Astrocyte (in vitro differentiated cells and primary cell): ENCODE results near the gene USP36. TPM values are rescaled to one million over a fixed set of nuclear protein-coding genes. Genes with fewer than 3 reads are reported as not detected.

Experiments used
- DNase-seq: peaks from one replicate; pipeline ENCODE4 v3.0.0-alpha.2; 2010; ENCODE audit warnings: low read depth
- FAIRE-seq: peaks from 2 replicates; lab custom pipeline; 2011; peaks lifted over from hg19 to GRCh38; lab: Jason Lieb, UNC
- H2AFZ ChIP-seq: 2 replicates; pipeline ENCODE4 v1.6.0; 2012; ENCODE audit warnings: low read depth, low read length, inconsistent platforms
- H3K27ac ChIP-seq: 2 replicates; pipeline ENCODE4 v1.5.1; 2011; ENCODE audit warnings: low read depth, low read length, inconsistent platforms
- H3K27me3 ChIP-seq: 2 replicates; pipeline ENCODE4 v1.6.0; 2011; ENCODE audit warnings: low read length, inconsistent platforms; ENCODE audit not compliant: insufficient read depth
- H3K36me3 ChIP-seq: 2 replicates; pipeline ENCODE4 v1.5.1; 2011; ENCODE audit warnings: low read length, inconsistent platforms; ENCODE audit not compliant: insufficient read depth
- H3K4me1 ChIP-seq: 2 replicates; pipeline ENCODE4 v1.5.1; 2011; ENCODE audit warnings: low read length, inconsistent platforms; ENCODE audit not compliant: insufficient read depth
- H3K4me2 ChIP-seq: 2 replicates; pipeline ENCODE4 v1.6.0; 2012; ENCODE audit warnings: low read length, inconsistent platforms
- H3K4me3 ChIP-seq: 2 replicates; pipeline ENCODE4 v1.5.1; 2011; ENCODE audit warnings: low read depth, mild to moderate bottlenecking, low read length, inconsistent platforms; ENCODE audit not compliant: insufficient read depth
- H3K79me2 ChIP-seq: 2 replicates; pipeline ENCODE4 v1.6.0; 2012; ENCODE audit warnings: mild to moderate bottlenecking, low read length, inconsistent platforms; ENCODE audit not compliant: insufficient read depth
- H3K9ac ChIP-seq: 2 replicates; pipeline ENCODE4 v1.6.0; 2012; ENCODE audit warnings: mild to moderate bottlenecking, low read length, inconsistent platforms
- H3K9me3 ChIP-seq: 2 replicates; pipeline ENCODE4 v1.5.1; 2012; ENCODE audit warnings: low read depth, mild to moderate bottlenecking, low read length, inconsistent platforms; ENCODE audit not compliant: insufficient read depth
- H4K20me1 ChIP-seq: 2 replicates; pipeline ENCODE4 v1.6.0; 2012; ENCODE audit warnings: low read length, inconsistent platforms; ENCODE audit not compliant: insufficient read depth
- H3K27ac Mint-ChIP-seq: one replicate; pipeline ENCODE4 v1.8.0; 2021; ENCODE audit warnings: mild to moderate bottlenecking, mixed read lengths; ENCODE audit not compliant: unreplicated experiment
- H3K27me3 Mint-ChIP-seq: one replicate; pipeline ENCODE4 v1.8.0; 2021; ENCODE audit warnings: low read depth, mixed read lengths; ENCODE audit not compliant: unreplicated experiment
- H3K36me3 Mint-ChIP-seq: one replicate; pipeline ENCODE4 v1.8.0; 2021; ENCODE audit warnings: low read depth, mixed read lengths; ENCODE audit not compliant: unreplicated experiment
- H3K4me1 Mint-ChIP-seq: one replicate; pipeline ENCODE4 v1.8.0; 2021; ENCODE audit warnings: low read depth, mixed read lengths; ENCODE audit not compliant: unreplicated experiment
- H3K4me3 Mint-ChIP-seq: one replicate; pipeline ENCODE4 v1.8.0; 2021; ENCODE audit warnings: mild to moderate bottlenecking, moderate library complexity, mixed read lengths; ENCODE audit not compliant: unreplicated experiment
- H3K9me3 Mint-ChIP-seq: one replicate; pipeline ENCODE4 v1.8.0; 2021; ENCODE audit warnings: mild to moderate bottlenecking, mixed read lengths; ENCODE audit not compliant: unreplicated experiment
- EZH2 ChIP-seq: IDR thresholded peaks from 2 replicates; pipeline ENCODE4 v1.6.1; 2012; ENCODE audit warnings: mild to moderate bottlenecking, low read length, inconsistent platforms; ENCODE audit not compliant: insufficient read depth
- total RNA-seq: library from RNA; stranded (reverse); gene quantifications from 2 replicates; pipeline ENCODE4 v1.2.1, GENCODE V29; 2021
- TF ChIP-seq, protein P1 (sequence below): IDR thresholded peaks from 2 replicates; pipeline ENCODE4 v1.5.1; 2011; ENCODE audit warnings: low read depth, mild to moderate bottlenecking, inconsistent platforms, low read length, moderate library complexity; ENCODE audit not compliant: insufficient read depth

The USP36 gene
- total RNA-seq, 1 donor from 2014 or later: 51.0 TPM

DNA sequence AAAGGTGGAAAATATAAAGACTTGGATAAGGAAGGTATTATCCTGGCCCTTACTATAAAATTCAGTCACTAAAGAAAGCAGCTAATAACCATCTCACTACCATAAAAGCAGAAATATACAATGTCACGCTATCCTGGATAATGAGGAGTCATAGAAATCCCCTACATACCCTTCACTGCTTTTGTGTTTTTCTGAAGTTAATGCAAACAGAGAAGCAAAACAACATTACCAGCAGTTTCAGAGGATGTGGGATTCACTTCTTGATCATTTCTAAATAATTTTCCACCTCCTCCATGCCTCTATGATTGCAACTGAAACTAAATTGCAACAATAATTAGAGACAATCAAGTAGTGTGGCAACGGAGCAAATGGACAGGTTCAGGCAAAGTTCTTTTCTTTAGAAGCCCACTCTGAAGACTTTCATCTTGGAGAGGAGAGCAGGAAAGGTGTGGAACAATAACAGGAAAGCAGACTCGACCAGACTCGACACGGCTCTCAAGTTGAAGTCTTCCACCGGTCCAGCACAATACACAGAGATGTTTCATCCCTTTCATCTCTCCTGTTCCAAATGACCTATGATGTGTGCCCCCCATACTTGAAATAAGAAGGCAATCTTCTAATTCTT, 68.7 kb downstream of the USP36 start:
- peaks cover 9% of the 10 kb centered on the region for H3K4me1 Mint-ChIP-seq
- no peak overlapping the region for H3K27ac ChIP-seq
- no peak overlapping the region for H3K4me3 Mint-ChIP-seq
- H3K36me3 ChIP-seq: no peaks in the 10 kb centered on the region
- H3K27me3 ChIP-seq: no peaks in the 10 kb centered on the region
- no peak for FAIRE-seq
- no peaks in the 10 kb centered on the region for H3K9me3 Mint-ChIP-seq
- H3K9me3 ChIP-seq: no peaks in the 10 kb centered on the region
- DNase-seq: no peak
- H3K4me2 ChIP-seq: no peak overlapping the region
- H3K27me3 Mint-ChIP-seq: no peaks in the 10 kb centered on the region
- H3K79me2 ChIP-seq: peaks cover 68% of the 10 kb centered on the region
- no peak overlapping the region for H3K9ac ChIP-seq
- no peak overlapping the region for H2AFZ ChIP-seq
- H3K36me3 Mint-ChIP-seq: peaks cover 6% of the 10 kb centered on the region
- H3K27ac Mint-ChIP-seq: no peak overlapping the region
- no peak for TF ChIP-seq EZH2
- TF ChIP-seq, protein P1, sequence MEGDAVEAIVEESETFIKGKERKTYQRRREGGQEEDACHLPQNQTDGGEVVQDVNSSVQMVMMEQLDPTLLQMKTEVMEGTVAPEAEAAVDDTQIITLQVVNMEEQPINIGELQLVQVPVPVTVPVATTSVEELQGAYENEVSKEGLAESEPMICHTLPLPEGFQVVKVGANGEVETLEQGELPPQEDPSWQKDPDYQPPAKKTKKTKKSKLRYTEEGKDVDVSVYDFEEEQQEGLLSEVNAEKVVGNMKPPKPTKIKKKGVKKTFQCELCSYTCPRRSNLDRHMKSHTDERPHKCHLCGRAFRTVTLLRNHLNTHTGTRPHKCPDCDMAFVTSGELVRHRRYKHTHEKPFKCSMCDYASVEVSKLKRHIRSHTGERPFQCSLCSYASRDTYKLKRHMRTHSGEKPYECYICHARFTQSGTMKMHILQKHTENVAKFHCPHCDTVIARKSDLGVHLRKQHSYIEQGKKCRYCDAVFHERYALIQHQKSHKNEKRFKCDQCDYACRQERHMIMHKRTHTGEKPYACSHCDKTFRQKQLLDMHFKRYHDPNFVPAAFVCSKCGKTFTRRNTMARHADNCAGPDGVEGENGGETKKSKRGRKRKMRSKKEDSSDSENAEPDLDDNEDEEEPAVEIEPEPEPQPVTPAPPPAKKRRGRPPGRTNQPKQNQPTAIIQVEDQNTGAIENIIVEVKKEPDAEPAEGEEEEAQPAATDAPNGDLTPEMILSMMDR: no peak
- H4K20me1 ChIP-seq: peaks cover 63% of the 10 kb centered on the region
- H3K4me3 ChIP-seq: no peak overlapping the region
- no peaks in the 10 kb centered on the region for H3K4me1 ChIP-seq

DNA sequence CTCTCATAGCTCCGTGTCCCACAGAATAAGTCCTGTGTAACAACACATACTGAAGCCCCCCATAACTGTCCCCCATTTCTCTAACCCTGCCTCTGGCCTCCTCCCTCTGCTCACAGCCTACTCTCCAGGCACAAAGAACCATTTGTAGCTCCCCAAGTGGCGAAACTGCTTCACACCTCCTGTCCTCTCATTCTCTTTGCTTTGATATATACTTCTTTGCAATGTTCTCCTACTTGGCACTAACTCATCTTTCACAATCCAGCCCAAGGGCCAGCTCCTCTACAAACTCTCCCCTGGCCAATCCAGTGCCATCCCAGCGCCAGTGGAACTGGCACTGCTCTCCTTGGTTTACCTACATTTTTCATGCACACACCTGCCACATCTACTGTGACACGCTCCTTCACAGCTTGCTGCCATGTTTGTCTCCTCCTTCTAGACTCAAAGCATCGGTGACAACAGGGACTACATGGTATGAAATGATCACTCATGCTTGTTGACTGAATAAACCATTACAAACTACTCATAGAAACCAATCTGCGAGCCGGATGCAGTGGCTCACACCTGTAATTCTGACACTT, 71.3 kb downstream of the USP36 start:
- TF ChIP-seq, protein P1: no peak
- TF ChIP-seq EZH2: no peak
- FAIRE-seq (no peak), DNase-seq (no peak)
- Mint-ChIP-seq H3K27ac (no peak overlapping the region), H3K4me1 (peaks cover 2% of the 10 kb centered on the region), H3K4me3 (no peak overlapping the region), H3K36me3 (peaks cover 8% of the 10 kb centered on the region), H3K27me3 (no peaks in the 10 kb centered on the region), H3K9me3 (no peaks in the 10 kb centered on the region)
- Histone ChIP-seq H3K4me3 (no peak overlapping the region), H3K79me2 (peaks cover 76% of the 10 kb centered on the region), H3K4me1 (no peaks in the 10 kb centered on the region), H3K9me3 (no peaks in the 10 kb centered on the region), H4K20me1 (peaks cover 71% of the 10 kb centered on the region), H3K27ac (no peak overlapping the region), H3K27me3 (no peaks in the 10 kb centered on the region), H3K36me3 (no peaks in the 10 kb centered on the region), H3K4me2 (no peak overlapping the region), H3K9ac (no peak overlapping the region), H2AFZ (no peak overlapping the region)

DNA sequence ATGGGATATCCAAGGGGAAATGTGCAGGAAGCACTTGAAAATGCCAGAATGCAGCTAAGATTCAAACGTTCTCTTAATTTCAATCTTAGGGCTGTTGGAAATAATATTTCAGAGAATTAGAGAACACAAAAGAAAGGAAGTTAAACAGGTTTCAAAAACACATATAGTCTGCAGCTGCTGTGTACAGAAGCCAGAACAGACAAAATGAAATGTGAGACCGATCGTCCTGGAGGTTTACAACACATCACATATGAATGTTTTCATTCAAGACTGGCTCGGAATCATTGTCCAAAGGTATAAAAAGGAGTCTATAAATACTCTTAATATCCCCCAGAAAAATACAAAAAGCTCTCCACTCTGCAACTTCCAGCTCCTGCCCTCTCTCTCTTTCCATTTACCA, 72.8 kb downstream of the USP36 start:
- Mint-ChIP-seq H3K9me3 (no peaks in the 10 kb centered on the region), H3K36me3 (peaks cover 8% of the 10 kb centered on the region), H3K4me1 (peaks cover 6% of the 10 kb centered on the region), H3K27me3 (no peaks in the 10 kb centered on the region), H3K4me3 (no peak overlapping the region), H3K27ac (no peak overlapping the region)
- Histone ChIP-seq H4K20me1 (peaks cover 70% of the 10 kb centered on the region), H3K4me1 (no peaks in the 10 kb centered on the region), H3K27me3 (no peaks in the 10 kb centered on the region), H2AFZ (no peak overlapping the region), H3K9ac (no peak overlapping the region), H3K9me3 (no peaks in the 10 kb centered on the region), H3K79me2 (peaks cover 77% of the 10 kb centered on the region), H3K36me3 (no peaks in the 10 kb centered on the region), H3K27ac (no peak overlapping the region), H3K4me3 (no peak overlapping the region), H3K4me2 (no peak overlapping the region)
- TF ChIP-seq, protein P1: no peak
- no peak for TF ChIP-seq EZH2
- DNase-seq: no peak
- no peak for FAIRE-seq
